Activated T-helper 1 cell treated with anti-CD3 and anti-CD28 coated beads, Interleukin-2, amount 50 U/mL, for 16 hours (primary cell): ENCODE results near the gene MEN1.
"Not testable (repeated sequence)": the region's sequence is repeated elsewhere in the genome, so short reads cannot be mapped to it uniquely, and the experiment has no call there.

Experiments used
- DNase-seq, 2 donors: peaks; one replicate each; pipeline ENCODE4 v3.0.0-alpha.2; 2020; ENCODE audit warnings: low read depth in 1 of 2, low spot score in 1 of 2

The MEN1 gene

GRCh38 chr11:64834031-64834722 lies 23.8 kb upstream of the MEN1 start:
- no peak for DNase-seq

- DNase-seq = no peak
These were observed 23.2 kb upstream of the MEN1 start for GRCh38 chr11:64833509-64833908.

DNA sequence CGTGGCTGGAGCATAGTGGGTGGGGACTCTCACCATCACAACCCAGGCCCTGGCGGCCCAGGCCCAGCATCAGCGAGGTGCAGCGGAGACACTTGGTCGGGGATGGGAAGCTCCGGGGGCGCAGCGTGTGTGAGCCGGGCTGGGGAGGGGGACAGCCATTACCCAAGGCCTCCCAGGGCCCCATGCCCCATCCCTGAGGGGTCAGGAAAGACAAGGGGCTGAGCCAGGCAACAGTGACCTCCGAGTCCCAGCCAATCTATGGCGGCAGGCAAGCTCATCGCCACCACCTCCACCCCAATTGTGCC lies 22.8 kb upstream of the MEN1 start:
- DNase-seq = no peak

- no peak for DNase-seq
These were observed 22.3 kb upstream of the MEN1 start for GRCh38 chr11:64832467-64833197.

DNA sequence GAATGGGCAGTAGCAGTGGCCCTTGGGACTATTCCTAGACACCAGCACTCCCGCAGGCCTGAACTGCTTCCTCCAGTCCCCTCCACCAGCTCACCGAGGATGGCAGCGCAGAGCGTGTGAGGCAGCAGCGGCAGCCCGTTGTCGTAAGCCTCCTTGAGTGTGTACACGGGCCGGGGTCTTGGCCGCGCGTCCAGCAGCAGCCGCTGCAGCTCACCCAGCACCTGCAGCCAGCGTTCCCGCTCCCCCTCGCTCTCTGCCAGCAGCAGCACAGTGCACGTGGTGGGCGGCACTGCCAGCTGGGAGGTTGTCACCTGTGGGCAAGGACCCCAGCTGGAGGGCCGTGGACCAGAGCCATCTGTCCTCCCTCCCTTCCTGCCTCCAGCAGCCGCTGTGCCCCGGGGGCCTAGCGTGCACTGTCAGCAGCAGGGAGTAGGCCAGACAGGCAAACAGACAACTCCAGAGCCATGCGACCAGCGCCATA lies 21.1 kb upstream of the MEN1 start:
- DNase-seq = no peak

GRCh38 chr11:64829536-64830251 lies 19.3 kb upstream of the MEN1 start:
- DNase-seq = no peak

- DNase-seq = no peak
These were observed 17.1 kb upstream of the MEN1 start for GRCh38 chr11:64827451-64827839.

DNA sequence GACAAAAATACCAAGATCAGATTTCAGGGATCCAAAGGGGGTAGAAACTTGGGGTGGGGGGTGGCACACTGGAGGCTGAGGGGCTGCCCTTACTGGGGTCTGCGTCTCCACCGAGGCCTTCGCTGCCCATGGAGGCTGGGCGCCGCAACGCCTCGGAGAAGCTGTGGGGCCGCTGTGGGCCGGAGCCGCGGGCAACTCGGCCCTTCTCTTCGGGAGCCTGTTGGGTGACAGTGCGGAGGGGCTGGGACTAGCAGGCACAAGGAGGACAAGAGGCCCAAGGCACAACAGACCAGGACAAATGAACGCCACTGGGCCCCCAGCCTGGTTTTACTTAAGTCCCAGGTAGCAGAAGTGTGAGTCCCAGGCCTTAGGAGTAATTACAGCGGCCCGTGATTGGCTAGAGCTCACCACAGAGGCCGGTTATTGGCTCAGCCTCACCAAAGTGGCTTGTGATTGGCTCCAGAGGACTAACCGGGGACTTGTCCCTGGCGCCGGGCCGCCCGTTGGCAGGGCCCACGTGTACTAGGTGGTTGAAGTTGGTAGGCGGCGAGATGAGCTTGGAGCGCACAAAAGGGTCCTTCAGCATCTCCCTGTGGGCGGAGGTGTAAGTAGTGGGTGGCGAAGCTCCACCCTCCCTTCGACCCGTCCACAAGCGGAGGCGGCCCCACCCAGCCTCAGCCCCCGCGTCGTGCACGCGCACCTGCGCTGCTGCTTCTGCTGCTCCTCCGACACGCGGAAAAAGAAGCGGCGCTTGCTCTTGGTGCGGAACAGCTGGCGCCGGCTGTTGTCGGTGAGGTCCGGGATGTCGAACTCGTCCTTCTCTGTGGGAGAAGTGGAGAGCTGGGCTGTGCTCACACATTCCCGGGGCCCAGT lies 16.5 kb upstream of the MEN1 start:
- no peak for DNase-seq

DNA sequence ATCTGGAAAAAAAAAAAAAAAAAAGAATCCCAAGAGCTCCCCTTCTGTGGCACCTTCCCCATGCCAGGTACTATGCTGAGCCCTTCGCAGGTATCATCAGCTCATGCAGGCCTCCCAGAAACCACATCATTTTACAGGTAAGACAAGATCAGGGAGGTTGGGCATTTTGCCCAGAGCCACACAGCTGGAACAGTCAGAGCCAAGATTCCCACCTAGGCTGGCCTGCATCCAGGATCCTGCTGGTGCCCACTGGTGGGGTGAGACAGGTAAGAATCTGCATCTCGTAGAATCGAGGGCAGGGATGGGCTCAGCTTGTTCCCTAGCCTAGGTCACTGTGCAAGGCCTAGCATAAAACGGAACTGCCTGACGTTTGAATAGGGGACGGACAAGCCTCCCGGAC lies 15.7 kb upstream of the MEN1 start:
- DNase-seq = no peak

DNA sequence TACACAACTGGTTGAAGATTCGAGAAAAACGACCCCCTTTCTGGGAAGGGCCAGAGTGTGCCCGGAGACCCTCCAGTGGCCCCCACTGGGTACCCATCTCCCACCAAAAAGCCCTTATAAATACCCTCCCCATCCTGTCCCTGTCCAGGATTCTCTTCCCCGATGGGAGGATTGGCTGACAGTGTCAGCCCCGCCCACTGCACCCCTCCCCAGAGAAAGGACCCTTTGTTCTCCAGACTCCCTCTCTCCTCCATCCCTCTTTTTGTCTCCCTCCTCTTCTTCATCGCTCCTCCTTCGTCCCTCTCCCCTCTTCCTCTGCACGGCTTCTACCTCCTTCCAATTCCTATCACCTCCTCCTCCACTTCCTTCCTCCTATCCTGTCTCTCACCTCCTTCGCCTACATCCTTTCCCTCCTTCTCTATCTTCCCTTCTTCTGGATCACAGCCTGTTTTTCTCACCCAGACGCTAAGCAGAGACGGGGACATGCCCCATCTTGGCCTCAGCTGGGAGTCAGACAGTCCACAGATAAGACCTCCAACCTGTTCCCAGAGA lies 13.3 kb upstream of the MEN1 start:
- no peak for DNase-seq

DNA sequence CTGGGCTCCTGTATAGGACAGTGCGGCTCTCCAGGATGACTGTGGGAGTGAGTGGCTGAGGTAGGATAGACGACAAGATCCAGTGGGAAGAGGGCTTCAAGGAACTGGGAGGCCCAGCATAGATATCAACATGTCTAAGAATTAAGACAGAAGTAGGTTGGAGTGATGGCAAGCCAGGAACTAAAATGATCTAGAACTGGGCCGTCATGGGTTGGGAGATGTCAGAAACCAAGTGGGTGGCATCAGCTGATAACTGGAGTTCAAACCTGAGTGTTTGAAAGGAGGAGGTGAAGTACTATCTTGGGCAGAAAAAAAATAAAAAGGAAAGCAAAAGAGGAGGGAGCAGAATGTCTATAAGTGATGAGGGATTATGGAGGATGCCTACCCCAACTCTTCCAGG lies 7.1 kb upstream of the MEN1 start:
- DNase-seq = no peak

- DNase-seq = not testable (repeated sequence)
These were observed 5.1 kb upstream of the MEN1 start for GRCh38 chr11:64815433-64815832.

DNA sequence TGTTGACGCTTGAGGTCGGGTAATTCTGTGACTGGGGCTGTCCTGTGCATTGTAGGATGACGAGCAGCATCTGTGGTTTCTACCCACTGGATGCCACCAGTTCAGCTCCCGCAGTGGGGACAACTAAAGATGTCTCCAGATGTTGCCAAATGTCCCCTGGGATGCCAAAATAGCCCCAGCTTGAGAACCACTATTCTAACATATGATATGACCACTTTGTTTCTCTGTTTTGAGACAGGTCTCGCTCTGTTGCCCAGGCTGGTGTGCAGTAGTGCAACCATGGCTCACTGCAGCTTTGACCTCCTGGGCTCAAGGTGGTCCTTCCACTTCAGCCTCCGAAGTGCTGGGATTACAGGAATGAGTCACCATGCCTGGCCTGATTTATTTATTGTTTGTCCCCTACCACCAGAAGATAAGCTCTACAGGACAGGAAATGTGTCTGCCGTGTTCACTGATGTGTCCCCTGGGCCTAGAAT lies 4.4 kb upstream of the MEN1 start:
- DNase-seq = no peak

GRCh38 chr11:64813826-64814225 lies 3.5 kb upstream of the MEN1 start:
- DNase-seq = no peak

GRCh38 chr11:64810891-64811272 lies 531 bp upstream of the MEN1 start:
- DNase-seq = no peak

- DNase-seq = no peak
These were observed 540 bp downstream of the MEN1 start for GRCh38 chr11:64809781-64810241.

DNA sequence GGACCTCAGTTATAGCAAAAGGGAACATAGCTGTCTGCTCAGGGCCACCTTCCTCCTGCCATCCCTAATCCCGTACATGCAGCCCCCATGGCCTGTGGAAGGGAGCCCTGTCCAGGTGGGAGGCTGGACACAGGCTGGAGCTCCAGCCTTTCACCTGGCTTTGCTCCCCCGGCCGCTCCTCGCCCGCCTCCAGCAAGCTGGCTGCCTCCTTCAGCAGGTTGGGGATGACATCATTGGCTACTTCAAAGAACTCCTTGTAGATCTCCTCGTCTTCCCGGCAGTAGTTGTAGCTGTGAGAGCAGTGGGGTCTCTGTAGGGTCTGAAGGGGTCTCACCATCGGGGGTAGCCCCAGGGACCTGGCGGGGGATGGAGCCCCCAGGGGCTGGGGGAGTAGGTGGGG lies 4.9 kb downstream of the MEN1 start:
- no peak for DNase-seq

GRCh38 chr11:64804346-64805210 lies 5.8 kb downstream of the MEN1 start:
- DNase-seq = no peak

GRCh38 chr11:64803846-64804345 lies 6.5 kb downstream of the MEN1 start:
- DNase-seq = no peak
